Stimulated activated CD4-positive, alpha-beta T cell treated with anti-CD3 and anti-CD28 coated beads, Interleukin-4, amount 100 ng/mL, for 1 hour (primary cell): ENCODE measurements around the gene ARFGAP2.
A peak's percentile ranks its signal among the peaks of the same experiment; 100 is the strongest.
"Not testable (repeated sequence)": the region's sequence is repeated elsewhere in the genome, so short reads cannot be mapped to it uniquely, and the experiment has no call there.

Source experiments
- DNase-seq: peaks from one replicate; pipeline ENCODE4 v3.0.0-alpha.2; 2020

The ARFGAP2 gene

DNA sequence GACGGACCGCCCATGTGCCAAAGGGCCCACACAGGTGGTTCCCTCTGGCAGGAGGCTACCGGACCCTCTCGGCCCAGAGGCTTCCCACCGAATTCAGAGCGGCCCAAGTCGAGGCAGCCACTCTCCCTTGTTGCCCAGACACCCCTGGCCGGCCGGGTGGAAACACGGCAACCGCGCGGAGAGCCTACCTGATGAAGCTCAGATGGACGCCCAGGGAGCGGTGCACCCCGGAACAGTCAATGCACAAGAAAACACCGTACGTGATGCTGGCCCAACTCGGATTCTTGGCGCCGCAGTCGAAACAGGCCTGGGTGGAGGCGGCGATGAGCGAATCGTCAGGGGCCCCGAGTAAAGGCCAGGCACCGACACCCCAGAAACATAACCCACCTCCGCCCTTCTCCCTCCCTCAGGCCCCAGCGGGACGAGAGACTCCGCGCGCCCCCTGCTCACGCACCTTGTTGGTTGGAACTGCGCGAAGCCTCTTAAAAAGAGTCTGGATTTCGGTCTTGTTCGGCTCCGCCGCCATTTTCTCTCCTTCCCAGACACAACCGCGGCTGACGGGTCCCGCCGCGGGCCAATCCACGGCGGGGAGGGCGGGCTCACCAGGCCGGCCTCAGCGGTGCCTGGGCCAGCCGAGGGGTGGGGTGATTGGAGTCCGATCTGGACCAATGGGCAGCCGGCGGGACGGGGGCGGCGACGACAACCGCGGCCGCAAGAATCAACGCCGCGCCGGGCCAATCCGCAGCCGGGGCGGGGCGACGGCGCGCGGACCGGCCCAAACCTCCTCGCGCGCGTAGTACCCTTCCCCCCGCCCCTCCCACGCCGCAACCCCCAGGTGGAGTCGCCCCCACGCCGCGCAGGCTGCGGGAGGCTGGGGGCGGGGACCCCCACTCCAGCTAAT lies at the start of gene ARFGAP2:
Gene ARFGAP2 (minus strand): TSS at position 552 of the 901 bp plus-strand sequence. CDS start 26 bp downstream, at position 526.
- DNase-seq = peak; percentile 97

DNA sequence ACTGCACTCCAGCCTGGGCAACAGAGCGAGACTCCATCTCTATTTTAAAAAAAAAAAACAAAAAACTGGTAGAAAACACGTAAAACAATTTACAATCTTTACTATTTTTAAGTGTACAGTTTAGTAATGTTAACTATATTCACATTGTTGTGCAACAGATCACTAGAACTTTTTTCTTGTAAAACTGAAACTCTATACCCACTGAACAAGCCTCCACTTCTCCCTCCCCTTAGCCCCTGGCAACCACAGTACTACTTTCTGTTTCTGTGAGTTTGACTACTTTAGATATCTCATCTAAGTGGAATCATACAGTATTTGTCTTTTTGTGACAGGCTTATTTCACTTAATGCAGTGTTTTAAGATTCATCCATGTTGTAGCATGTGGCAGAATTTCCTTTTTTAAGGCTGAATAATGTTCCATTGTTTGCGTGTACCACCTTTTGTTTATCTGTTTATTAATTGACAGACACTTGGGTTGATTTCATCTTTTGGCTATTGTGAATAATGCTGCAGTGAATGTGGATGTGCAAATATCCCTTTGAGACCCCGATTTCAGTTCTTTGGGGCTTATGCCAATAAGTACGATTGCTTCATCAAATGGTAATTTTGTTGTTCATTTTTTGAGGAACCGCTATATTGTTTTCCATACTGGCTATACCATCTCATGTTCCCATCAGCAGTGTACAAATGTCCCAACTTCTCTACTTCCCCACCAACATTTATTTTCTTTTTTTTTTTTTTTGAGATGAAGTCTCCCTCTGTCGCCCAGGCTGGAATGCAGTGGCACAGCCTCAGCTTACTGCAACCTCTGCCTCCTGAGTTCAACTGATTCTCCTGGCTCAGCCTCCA lies 49.1 kb upstream of the ARFGAP2 start:
- peak; percentile 21 for DNase-seq

DNA sequence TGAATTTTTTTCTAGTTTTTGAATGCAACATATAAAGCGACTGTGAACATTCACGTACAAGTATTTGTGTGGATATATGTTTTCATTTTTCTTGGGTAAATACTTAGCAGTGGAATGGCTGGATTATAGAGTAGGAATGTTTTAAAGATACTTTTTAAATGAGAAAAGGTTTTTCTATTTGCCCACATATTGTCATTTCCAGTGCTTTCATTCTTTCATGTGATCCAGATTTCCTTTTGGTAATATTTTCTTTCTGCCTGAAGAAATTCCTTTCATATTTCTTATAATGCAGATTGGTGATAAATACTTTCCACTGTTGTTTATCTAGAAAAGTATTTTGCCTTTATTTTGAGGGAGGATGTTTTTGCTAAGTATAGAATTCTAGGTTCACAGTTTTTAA lies 46.0 kb upstream of the ARFGAP2 start:
- no peak for DNase-seq

- no peak for DNase-seq
These were observed 43.7 kb upstream of the ARFGAP2 start for GRCh38 chr11:47220401-47220821.

DNA sequence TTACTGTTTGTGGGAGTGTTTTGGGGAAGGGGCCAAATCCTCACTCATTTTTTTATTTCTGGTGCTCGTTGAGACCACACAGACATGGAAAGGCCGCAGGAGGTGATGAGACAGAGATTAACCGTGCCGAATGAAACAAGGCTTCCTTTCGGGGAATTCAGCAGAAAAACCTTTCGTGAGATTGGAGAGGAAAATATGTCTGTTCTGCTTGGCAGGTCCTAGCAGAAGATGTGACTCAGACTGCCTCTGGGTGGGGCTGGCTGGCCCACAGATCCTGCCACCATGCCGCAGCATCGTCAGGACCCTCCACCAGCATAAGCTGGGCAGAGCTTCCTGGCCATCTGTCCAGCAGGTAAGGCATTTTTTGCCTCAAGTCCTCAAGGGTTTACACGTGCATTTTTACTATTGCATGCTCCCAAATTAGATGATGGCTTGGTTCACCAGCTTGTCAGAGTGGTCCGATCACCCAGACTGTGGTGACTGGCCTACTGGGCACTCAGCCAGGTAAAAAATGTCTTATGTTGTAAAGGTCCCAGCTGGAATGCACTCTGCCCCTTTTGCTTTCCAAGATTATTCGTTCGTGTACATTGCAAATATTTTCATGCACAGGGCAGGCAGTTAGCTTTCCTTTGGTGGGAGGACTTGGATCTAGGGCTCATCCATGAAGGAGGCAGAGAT lies 39.6 kb upstream of the ARFGAP2 start:
- peak; percentile 71 for DNase-seq

DNA sequence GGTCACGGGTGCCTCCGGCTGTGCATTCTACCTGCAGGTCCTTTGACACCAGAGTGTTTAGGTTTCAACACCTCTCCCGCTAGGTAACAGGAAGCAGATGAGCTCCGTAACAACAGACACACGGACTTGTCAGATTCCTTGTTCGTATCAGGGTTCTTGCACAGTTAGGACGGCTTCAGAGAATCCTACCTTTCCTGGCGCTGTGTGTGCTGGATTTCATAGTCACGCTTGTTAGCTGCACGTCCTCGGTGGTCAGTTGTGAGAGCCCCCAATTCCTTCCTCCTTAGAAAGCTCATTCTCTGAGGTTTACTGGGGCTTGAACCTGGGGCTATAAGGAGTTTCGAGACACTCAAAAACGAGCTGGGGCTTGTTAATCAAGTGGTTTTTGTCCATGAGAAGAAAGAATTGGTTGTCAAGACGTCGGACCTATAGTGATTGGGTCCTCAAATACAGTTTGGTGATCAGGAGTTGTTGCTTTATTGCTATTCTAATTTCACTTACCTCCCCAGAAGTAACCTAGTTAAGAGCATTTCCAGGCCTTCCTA lies 38.8 kb upstream of the ARFGAP2 start:
- DNase-seq = no peak

GRCh38 chr11:47213950-47214565 lies 37.4 kb upstream of the ARFGAP2 start:
- DNase-seq = peak; percentile 81

- DNase-seq = no peak
These were observed 36.3 kb upstream of the ARFGAP2 start for GRCh38 chr11:47212938-47213337.

DNA sequence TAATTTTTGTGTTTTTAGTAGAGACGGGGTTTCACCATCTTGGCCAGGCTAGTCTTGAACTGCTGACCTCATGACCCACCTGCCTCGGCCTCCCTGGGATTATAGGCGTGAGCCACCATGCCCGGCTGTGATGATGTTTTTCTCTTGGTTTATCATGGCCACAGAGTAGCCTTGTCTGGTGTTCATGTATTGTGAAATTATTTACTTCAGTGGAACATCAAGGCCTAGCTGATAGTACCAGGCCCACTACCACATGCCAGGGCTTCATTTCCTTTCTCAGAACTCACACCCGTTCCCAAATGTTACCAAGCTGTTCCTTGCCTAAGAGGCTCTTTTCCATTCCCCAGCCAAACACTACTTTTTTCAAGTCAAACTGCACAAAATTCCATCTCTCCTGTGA lies 31.9 kb upstream of the ARFGAP2 start:
- DNase-seq = no peak

DNA sequence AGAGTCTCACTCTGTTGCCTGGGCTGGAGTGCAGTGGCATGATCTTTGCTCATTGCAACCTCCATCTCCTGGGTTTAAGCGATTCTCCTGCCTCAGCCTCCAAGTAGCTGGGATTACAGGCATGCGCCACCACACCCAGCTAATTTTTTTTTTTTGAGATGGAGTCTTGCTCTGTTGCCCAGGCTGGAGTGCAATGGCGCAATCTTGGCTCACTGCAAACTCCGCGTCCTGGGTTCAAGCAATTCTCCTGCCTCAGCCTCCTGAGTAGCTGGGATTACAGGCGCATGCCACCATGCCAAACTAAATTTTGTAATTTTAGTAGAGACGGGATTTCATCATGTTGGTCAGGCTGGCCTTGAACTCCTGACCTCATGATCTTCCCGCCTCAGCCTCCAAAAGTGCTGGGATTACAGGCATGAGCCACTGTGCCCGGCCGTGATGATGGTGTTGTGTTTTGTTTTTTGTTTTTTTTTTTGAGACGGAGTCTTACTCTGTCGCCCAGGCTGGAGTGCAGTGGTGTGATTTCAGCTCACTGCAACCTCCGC lies 31.4 kb upstream of the ARFGAP2 start:
- not testable (repeated sequence) for DNase-seq

GRCh38 chr11:47207459-47207858 lies 30.8 kb upstream of the ARFGAP2 start:
- no peak for DNase-seq

DNA sequence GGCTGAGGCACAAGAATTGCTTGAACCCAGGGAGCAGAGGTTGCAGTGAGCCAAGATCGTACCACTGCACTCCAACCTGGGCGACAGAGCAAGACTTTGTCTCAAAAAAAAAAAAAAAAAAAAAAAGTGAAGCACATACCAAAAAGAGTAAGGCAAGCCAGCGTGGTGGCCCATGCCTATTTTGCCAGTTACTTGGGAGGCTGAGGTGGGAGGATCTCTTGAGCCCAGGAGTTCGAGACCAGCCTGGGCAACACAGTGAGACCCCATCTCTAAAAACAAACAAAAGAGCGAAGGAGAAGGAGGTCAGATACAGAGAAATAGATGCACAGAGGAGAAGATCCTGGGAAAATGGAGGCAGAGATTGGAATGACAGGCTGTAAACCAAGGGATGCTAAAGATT lies 29.9 kb upstream of the ARFGAP2 start:
- not testable (repeated sequence) for DNase-seq

DNA sequence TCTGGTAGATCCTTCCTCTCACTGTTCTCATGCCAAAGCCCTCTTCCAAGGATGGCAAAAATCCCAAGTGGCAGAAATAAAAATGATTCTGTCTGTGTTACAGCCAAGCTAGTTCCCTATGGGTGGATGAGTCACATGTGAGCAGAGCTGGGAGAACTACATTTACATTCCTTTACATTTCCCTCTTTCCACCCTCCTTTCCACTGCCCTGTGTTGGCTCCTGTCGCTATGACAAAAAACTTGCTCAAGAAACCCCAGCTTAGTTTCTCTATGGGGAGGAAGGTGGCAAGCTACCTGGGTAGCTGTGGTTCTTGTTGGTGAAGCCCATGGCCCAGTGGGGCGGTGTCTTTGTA lies 27.9 kb upstream of the ARFGAP2 start:
- no peak for DNase-seq

GRCh38 chr11:47202576-47202975 lies 25.9 kb upstream of the ARFGAP2 start:
- DNase-seq = no peak

DNA sequence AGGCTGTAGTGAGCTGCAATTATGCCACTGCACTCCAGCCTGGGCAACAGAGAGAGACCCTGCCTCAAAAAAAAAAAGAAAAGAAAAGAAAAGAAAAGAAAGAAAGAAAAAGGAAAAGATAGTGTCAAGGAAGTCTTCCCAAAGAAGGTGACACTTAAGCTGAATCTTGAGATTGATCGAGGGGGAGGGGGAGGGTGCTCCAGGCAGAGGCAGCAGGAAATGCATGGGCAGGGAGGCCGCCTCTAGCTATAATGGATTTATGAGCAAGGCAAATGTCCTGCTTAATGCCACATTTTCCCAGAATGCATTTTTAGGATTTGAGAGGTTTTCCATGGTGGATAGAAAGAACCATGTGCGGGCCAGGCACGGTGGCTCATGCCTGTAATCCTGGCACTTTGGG lies 24.3 kb upstream of the ARFGAP2 start:
- no peak for DNase-seq

- not testable (repeated sequence) for DNase-seq
These were observed 21.5 kb upstream of the ARFGAP2 start for GRCh38 chr11:47198161-47198560.

GRCh38 chr11:47192111-47192510 lies 15.4 kb upstream of the ARFGAP2 start:
- DNase-seq = no peak

DNA sequence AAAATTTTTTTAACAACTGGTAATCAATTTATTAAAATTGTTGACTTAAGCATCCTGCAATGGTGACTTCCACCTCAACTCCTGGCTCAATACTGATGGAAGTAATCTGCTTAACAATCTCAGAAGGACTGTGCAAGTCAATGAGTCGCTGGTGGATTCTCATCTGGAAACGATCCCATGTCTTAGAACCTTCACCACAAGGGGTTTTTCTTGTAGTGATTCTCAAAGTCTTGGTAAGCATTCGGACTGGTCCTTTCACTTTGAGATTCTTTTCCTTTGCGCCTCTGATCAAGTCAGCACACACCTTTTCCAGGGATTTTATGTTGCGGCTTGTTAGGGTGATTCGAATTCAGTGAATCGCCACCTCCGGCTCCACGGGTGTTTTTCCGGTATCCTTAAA lies 14.5 kb upstream of the ARFGAP2 start:
- DNase-seq = not testable (repeated sequence)

GRCh38 chr11:47189100-47189834 lies 12.6 kb upstream of the ARFGAP2 start:
- DNase-seq = no peak

GRCh38 chr11:47188259-47188658 lies 11.6 kb upstream of the ARFGAP2 start:
- no peak for DNase-seq

DNA sequence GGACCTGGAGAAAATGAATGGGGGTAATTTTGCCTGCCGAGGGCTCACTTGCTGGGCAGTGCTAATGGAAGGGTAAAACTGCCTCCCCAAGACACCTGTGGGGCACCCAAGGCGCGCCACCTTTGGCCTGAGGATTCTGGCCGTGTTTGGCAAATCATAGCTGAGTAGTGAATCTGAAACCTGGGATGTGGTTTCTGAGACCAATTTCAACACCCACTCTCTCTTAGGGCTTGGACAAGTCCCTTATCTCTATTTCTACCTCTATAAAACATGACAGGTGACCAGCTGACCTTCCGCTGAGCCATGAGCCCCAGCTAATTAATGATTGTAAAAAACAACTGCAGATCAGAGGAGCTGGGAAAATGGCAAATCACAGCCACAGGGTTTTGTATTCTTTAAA lies 11.0 kb upstream of the ARFGAP2 start:
- DNase-seq = no peak
